GM23338 (cell line): Measurements from ENCODE around the gene CISH. TPM values are rescaled to one million over a fixed set of nuclear protein-coding genes. Genes with fewer than 3 reads are reported as not detected.

Source experiments
- ATAC-seq: fragments of 200-7000 bp; cut with Tn5 transposase; 3 replicates; pipeline ENCODE4 v1.9.1; 2020
- DNase-seq: peaks from one replicate; pipeline ENCODE4 v3.0.0-alpha.2; 2015; ENCODE audit warnings: low spot score
- H2AFZ ChIP-seq: fragments of 200-600 bp; sonication (generic); 2 replicates; pipeline ENCODE4 v1.8.0; 2016; ENCODE audit warnings: antibody characterized with exemption, mild to moderate bottlenecking, moderate library complexity
- H3F3A ChIP-seq: fragments of 200-600 bp; sonication (generic); replicated peaks from 2 replicates; pipeline ENCODE4 v1.8.0; 2017; ENCODE audit warnings: antibody characterized with exemption, mixed run types, low read depth
- H3K27ac ChIP-seq: fragments of 200-600 bp; sonication (generic); 2 replicates; pipeline ENCODE4 v1.6.1; 2016; ENCODE audit warnings: low read depth
- H3K27me3 ChIP-seq: fragments of 200-600 bp; sonication (generic); 2 replicates; pipeline ENCODE4 v1.8.0; 2016; ENCODE audit warnings: mild to moderate bottlenecking, mixed run types, moderate library complexity; ENCODE audit not compliant: insufficient read depth
- H3K36me3 ChIP-seq: fragments of 200-600 bp; sonication (generic); 2 replicates; pipeline ENCODE4 v1.8.0; 2016; ENCODE audit warnings: mild to moderate bottlenecking; ENCODE audit not compliant: insufficient read depth
- H3K4me1 ChIP-seq: fragments of 200-600 bp; sonication (generic); 2 replicates; pipeline ENCODE4 v1.8.0; 2016; ENCODE audit warnings: mild to moderate bottlenecking, moderate library complexity; ENCODE audit not compliant: insufficient read depth
- H3K4me2 ChIP-seq: fragments of 200-600 bp; sonication (generic); 2 replicates; pipeline ENCODE4 v1.7.1; 2017; ENCODE audit warnings: mixed run types
- H3K4me3 ChIP-seq: fragments of 200-600 bp; sonication (generic); 2 replicates; pipeline ENCODE4 v1.6.1; 2016; ENCODE audit warnings: mixed run types
- H3K79me2 ChIP-seq: fragments of 200-600 bp; sonication (generic); replicated peaks from 2 replicates; pipeline ENCODE4 v1.8.0; 2017; ENCODE audit warnings: mild to moderate bottlenecking; ENCODE audit not compliant: insufficient read depth
- H3K9me2 ChIP-seq: fragments of 200-600 bp; sonication (generic); 2 replicates; pipeline ENCODE4 v1.8.0; 2017; ENCODE audit not compliant: insufficient read depth
- H4K20me1 ChIP-seq: fragments of 200-600 bp; sonication (generic); replicated peaks from 2 replicates; pipeline ENCODE4 v1.8.0; 2017; ENCODE audit warnings: mild to moderate bottlenecking; ENCODE audit not compliant: insufficient read depth
- H3K27ac Mint-ChIP-seq: 2 replicates; pipeline ENCODE4 v1.8.0; 2020; ENCODE audit warnings: inconsistent platforms, mild to moderate bottlenecking, moderate library complexity, mixed read lengths
- H3K27me3 Mint-ChIP-seq: 3 replicates; pipeline ENCODE4 v1.8.0; 2022; ENCODE audit warnings: low read depth, mild to moderate bottlenecking, moderate library complexity, mixed read lengths, inconsistent platforms; ENCODE audit not compliant: insufficient read depth, poor library complexity
- H3K36me3 Mint-ChIP-seq: 3 replicates; pipeline ENCODE4 v1.8.0; 2021; ENCODE audit warnings: low read depth, mild to moderate bottlenecking, inconsistent platforms, moderate library complexity, mixed read lengths
- H3K4me1 Mint-ChIP-seq: 3 replicates; pipeline ENCODE4 v1.8.0; 2020; ENCODE audit warnings: mild to moderate bottlenecking, inconsistent platforms, mixed read lengths
- H3K4me3 Mint-ChIP-seq: 3 replicates; pipeline ENCODE4 v1.8.0; 2021; ENCODE audit warnings: moderate library complexity, mild to moderate bottlenecking, inconsistent platforms, mixed read lengths
- H3K9me3 Mint-ChIP-seq: 3 replicates; pipeline ENCODE4 v1.8.0; 2020; ENCODE audit warnings: moderate library complexity, mild to moderate bottlenecking, inconsistent platforms, mixed read lengths
- CREB1 ChIP-seq: fragments of 250-450 bp; sonication (Bioruptor Pico); IDR thresholded peaks from 2 replicates; pipeline ENCODE4 v1.5.0; 2020; ENCODE audit warnings: low read depth, mild to moderate bottlenecking, moderate library complexity
- CTCF ChIP-seq, 2 experiments: fragments of 200-600 bp in 1 of 2; sonication (generic) in 1 of 2; conservative IDR thresholded peaks; 2 replicates each; pipeline versions ENCODE4 v1.5.1 to v1.6.1; 2016 to 2017; ENCODE audit warnings: antibody characterized with exemption in 2 of 2, low read depth in 2 of 2, mild to moderate bottlenecking in 2 of 2, moderate library complexity in 1 of 2
- ETS1 ChIP-seq: IDR thresholded peaks from 2 replicates; pipeline ENCODE4 v1.6.1; 2016; ENCODE audit warnings: antibody characterized with exemption
- EZH2 ChIP-seq: fragments of 200-600 bp; sonication (generic); IDR thresholded peaks from one replicate; pipeline ENCODE4 v1.8.0; 2017; ENCODE audit warnings: antibody characterized with exemption, mild to moderate bottlenecking, low read depth; ENCODE audit not compliant: unreplicated experiment
- EZH2phosphoT487 ChIP-seq: fragments of 200-600 bp; sonication (generic); IDR thresholded peaks from one replicate; pipeline ENCODE4 v1.8.1; 2018; ENCODE audit warnings: antibody characterized with exemption; ENCODE audit not compliant: unreplicated experiment
- JUNB ChIP-seq: IDR thresholded peaks from one replicate; pipeline ENCODE4 v1.6.1; 2016; ENCODE audit warnings: antibody characterized with exemption; ENCODE audit not compliant: unreplicated experiment
- NANOG ChIP-seq: IDR thresholded peaks from 2 replicates; pipeline ENCODE4 v1.6.1; 2016; ENCODE audit warnings: antibody characterized with exemption, borderline replicate concordance
- POLR2AphosphoS5 ChIP-seq: IDR thresholded peaks from 2 replicates; pipeline ENCODE4 v1.6.1; 2016; ENCODE audit warnings: antibody characterized with exemption, low read depth
- REST ChIP-seq: IDR thresholded peaks from one replicate; pipeline ENCODE4 v1.6.1; 2018; ENCODE audit warnings: antibody characterized with exemption; ENCODE audit not compliant: unreplicated experiment
- STAT1 ChIP-seq: IDR thresholded peaks from one replicate; pipeline ENCODE4 v1.6.1; 2016; ENCODE audit warnings: antibody characterized with exemption; ENCODE audit not compliant: unreplicated experiment
- ZNF114 ChIP-seq: fragments of 250-450 bp; sonication (Bioruptor Pico); IDR thresholded peaks from 2 replicates; pipeline ENCODE4 v1.5.0; 2020; ENCODE audit warnings: mild to moderate bottlenecking, moderate library complexity
- ZNF331 ChIP-seq: fragments of 250-450 bp; sonication (Bioruptor Pico); IDR thresholded peaks from 2 replicates; pipeline ENCODE4 v1.5.0; 2020; ENCODE audit warnings: low read depth, mild to moderate bottlenecking, moderate library complexity
- polyA plus RNA-seq: library from polyadenylated mRNA; unstranded; fragments of >200 nt; fragmentation: Nextera tagmentation; extraction: Ambion mirVana; gene quantifications from 2 replicates; pipeline ENCODE4 v1.2.1, GENCODE V29; 2016
- total RNA-seq: library from RNA; depleted of rRNA; stranded (reverse); fragments of >200 nt; shearing (Covaris generic); gene quantifications from 2 replicates; pipeline ENCODE4 v1.2.3, GENCODE V29; 2014

Gene CISH
- total and polyA plus RNA-seq, 2 experiments from 2014 or later: 2.1 to 3.6 TPM

- no peak for TF ChIP-seq REST
- TF ChIP-seq ZNF331 (CRISPR knock-in tag): no peak
- no peak for TF ChIP-seq JUNB
- no peak for TF ChIP-seq STAT1
- no peak for TF ChIP-seq NANOG
- no peak for TF ChIP-seq CREB1 (CRISPR knock-in tag)
- no peak for TF ChIP-seq CTCF (conservative IDR thresholded peaks at IDR 0.05; ENCODE audit: low read depth in 2 of 2)
Measured at GRCh38 chr3:50564321-50564720, 47.3 kb downstream of the CISH start (continued).

- H3K4me2 ChIP-seq: no peak overlapping the region
- no peaks in the 10 kb centered on the region; the same call in 1 of the 2 replicates for H3K4me1 ChIP-seq
- no peak for ATAC-seq
- H3F3A ChIP-seq: peaks cover 10% of the 10 kb centered on the region; the same call in 1 of the 2 replicates
- H3K9me2 ChIP-seq: no peaks in the 10 kb centered on the region
- H2AFZ ChIP-seq: no peak overlapping the region
- no peaks in the 10 kb centered on the region for H3K79me2 ChIP-seq
- Mint-ChIP-seq H3K27me3 (peaks cover 17% of the 10 kb centered on the region), H3K4me3 (no peak overlapping the region), H3K27ac (no peak overlapping the region), H3K36me3 (peaks cover 3% of the 10 kb centered on the region; the same call in 1 of the 3 replicates), H3K4me1 (peaks cover 10% of the 10 kb centered on the region; the same call in 2 of the 3 replicates), H3K9me3 (no peaks in the 10 kb centered on the region; the same call in 2 of the 3 replicates)
- no peaks in the 10 kb centered on the region for H3K36me3 ChIP-seq
- no peaks in the 10 kb centered on the region for H4K20me1 ChIP-seq
- H3K4me3 ChIP-seq: no peak overlapping the region
- peaks cover 13% of the 10 kb centered on the region; the same call in 1 of the 2 replicates for H3K27me3 ChIP-seq
- H3K27ac ChIP-seq: no peak overlapping the region
- no peak for DNase-seq
- TF ChIP-seq ETS1 (no peak), NANOG (no peak), POLR2AphosphoS5 (no peak), EZH2 (no peak), ZNF114 (no peak), JUNB (no peak), EZH2phosphoT487 (no peak), CREB1 (CRISPR knock-in tag) (no peak), CTCF (conservative IDR thresholded peaks at IDR 0.05; ENCODE audit: low read depth in 2 of 2) (no peak), ZNF331 (CRISPR knock-in tag) (no peak)
Measured at GRCh38 chr3:50563867-50564266, 47.7 kb downstream of the CISH start.
